Anterior cingulate cortex (tissue), 58 donors: Measurements from ENCODE around the gene CTIF.

ENCODE experiments used
- DNase-seq, 58 donors: peaks; one replicate each; lab custom pipeline; 2025; lab: John Stamatoyannopoulos, UW

CTIF gene

DNA sequence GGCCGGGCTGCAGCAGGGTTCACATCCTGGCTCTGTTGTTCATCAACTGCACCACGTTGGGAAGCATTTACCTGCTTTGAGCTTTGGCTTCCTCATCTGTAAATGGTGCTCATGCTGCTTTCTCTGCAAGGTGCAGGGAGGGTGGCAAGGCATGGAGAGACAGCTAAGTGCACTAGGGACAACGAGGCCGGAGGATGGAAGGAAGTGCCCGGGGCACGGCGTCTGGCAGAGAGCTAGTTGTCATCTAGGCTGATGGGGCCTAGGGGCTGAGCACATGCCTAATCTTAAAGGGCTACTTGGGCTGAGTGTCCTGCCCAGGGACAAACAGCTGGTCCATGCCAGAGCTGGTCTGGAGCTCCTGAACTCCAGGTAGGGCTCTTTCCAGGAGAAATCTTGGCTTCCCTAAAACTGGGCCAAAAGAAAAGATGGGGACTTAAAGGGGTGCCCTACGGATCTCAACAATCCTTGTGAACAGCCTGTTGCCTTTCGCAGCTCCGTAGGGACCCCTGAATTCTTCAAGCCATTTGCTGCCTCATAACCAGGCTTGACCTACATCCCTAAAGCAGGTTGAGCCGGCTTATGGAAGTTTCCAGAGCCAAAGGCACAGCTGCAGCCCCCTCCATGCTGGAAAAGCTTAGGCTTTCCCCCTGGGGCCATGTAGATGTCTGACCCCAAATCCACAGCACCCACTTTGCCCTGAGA is 281.1 kb downstream of the CTIF start:
- DNase-seq, result no peak

GRCh38 chr18:48820483-48821250 is 281.8 kb downstream of the CTIF start:
- no peak for DNase-seq

GRCh38 chr18:48821251-48821590 is 282.4 kb downstream of the CTIF start:
- no peak for DNase-seq

- DNase-seq, result no peak
Measured at GRCh38 chr18:48821845-48822244, 283.0 kb downstream of the CTIF start.

GRCh38 chr18:48824231-48824970 is 285.6 kb downstream of the CTIF start:
- no peak for DNase-seq

DNA sequence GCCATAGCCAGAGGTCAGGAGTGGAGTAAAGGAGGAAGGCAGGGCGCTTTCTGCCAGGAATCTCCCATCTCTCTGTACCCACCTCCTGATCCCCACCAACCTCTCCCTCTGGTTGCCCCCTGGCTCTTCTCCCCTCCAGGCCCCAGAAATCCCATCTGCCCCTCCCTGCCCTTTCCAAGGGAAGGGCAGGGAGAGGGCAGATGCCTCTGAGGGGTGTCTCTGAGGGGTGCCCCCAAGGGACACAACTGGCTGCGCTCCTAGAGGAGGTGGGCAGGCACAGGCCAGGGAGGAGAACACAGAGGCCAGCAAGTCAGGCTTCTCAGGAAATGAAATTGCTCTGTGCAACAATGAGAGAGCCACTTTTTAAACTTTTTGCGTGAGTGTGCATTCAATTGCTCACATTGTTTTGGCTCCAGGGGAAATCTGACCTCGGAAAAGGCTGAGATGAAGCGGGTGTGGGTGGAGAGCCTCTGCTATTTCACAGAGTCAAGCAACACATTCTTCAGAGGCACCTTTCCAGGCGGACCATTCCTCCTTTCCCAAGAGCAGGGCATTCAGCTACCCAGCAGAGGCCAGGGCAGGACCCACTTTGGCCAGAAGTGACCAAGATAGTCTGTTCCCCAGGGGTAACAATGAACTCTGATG is 286.4 kb downstream of the CTIF start:
- no peak for DNase-seq

DNA sequence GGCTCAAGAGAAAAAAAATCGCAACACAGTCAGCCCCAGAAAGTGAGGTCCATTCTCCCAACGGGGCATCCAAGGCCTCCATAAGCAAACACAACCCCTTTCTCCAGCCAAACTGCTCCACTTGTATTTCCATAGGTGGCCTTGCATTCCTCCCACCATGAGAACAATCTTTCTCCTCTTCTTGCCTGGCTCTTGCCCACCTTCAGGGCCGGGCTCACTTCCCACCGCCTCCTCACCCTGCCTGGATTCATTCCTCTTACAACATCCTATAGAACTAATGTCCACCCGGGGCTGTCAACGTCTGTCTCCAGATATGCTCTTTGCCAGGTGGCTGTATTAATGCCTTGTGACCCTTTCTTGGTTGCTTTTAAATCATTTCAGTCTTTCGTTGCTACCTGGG is 287.4 kb downstream of the CTIF start:
- no peak for DNase-seq

DNA sequence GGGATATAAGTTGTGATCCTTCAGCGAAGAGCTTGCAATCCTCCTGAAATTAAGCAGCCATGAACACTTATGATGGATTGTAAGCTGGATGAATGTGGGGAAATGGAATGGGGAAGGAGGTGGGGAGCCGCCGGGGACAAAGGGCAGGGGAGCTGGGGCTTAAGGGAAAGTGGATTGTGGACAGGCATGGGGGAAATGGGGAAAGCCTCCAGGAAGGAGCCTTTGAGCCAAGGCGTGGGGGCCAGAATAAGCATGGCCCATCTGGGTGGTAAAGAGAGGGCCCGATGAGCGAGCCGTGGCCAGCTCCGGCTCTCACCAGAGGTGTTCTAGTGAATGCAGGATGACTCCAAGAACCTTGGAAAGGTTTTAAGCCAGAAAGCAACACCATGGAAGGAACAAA is 288.0 kb downstream of the CTIF start:
- DNase-seq, result no peak

- DNase-seq, result no peak
Measured at GRCh38 chr18:48827291-48828193, 288.7 kb downstream of the CTIF start.

DNA sequence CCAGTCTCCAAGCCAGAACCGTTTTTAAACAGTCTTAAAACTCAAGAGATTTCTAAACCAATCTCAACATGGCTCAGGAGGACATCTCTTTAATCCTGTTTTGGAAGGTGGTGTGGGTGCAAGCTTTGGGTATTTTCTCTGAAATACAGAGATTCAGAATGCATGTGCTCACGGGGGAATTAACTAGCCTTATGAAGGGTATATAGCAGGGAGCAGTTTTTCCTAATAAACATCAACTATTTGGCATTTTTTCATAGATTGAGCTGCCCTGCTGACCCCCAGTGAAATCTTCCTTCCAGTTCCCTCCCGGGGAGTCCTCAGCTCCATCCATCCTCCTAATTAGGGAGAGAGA is 289.3 kb downstream of the CTIF start:
- DNase-seq, result no peak

GRCh38 chr18:48828691-48829442 is 290.0 kb downstream of the CTIF start:
- DNase-seq, result no peak

DNA sequence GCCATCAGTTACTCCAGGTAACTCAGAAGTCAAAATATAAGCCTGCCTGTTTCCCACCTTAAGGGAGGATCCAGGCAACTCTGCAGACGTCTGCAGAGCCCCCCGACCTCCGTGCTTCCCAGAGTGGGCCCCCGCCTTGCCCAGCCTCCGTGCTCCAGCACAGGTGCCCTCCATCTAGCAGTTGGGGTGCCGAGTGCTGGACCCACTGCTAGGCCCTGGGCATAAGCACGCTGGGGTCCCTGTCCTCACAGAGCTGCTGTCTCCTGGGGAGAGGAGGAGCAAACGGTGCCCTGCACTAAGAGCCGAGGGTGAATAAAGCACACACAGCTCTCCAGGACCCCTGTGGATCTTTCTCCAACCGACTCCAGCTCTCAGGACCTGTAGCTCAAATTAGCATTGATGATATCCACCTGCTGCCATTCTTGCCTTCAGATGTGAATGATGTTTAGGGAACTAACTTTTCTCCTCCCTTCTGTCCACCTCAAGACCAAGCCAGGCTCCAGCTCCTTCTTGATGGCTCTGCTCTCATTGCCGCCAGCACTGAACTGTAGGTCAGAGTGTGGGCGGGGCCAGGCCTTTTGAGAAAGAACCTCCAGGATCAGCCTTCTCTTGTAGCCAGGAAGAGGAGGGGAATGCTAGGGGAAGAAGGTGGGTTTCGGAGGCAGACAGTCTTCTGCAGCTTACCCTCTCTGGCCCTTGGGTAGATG is 290.8 kb downstream of the CTIF start:
- no peak for DNase-seq

GRCh38 chr18:48831113-48831759 is 292.4 kb downstream of the CTIF start:
- no peak for DNase-seq

DNA sequence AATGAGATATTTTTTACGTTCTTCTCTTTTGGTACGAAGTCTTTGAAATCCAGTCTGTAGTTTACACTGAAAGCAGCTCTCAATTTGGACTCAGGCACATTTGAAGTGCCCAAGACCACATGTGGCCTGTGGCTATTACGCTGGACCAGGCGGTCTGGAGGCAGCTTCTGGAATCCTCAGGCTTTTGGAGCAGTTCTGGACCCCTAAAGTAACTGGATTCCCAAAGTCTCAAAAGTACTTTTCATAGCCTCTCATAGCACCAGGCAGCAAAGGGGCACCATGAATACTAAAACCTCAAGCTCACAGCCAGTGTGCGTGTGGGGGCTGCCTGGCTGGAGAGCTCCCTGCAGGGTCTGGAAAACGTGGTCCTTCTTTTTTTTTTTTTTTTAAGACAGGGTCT is 293.0 kb downstream of the CTIF start:
- DNase-seq, result no peak

DNA sequence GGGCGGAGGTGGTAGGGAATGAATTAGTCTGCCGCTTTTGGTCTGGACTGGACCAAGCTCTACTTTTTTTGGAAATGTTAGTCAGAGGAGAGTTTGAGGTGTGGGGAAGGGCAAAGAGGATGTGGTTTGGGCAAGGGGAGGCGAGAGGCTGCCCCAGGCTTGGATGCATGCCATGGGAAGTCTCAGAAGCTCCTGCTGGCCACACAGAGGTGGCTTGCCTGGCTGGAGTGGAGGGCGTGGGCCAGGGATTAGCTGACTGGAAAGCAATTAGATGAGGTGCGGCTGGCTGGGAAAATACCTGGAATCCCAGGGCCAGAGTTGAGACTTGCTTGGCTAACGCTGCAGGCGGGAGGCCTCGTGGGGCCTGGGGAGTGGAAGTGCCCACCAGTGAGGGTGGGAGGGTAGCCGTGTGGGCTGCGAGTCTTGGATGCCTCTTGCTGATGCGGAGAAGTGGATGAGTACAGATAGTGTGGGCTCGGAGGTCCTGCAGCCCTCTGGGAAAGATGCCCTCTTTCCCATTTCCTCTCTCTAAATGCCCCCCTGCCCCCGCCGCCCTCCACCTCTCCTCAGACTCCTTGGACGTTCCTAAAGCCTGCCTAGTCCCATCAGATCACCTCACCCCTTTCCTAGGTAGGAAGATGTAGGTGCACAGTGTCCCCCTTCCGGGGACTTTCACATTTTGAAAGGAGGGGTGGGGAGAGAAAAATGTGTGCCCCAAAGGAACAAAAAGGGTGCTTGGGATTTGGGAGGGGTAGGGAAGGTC is 294.3 kb downstream of the CTIF start:
- peak in 3 of 58 donors; percentile 19 to 29 (median 29) for DNase-seq

GRCh38 chr18:48833701-48834412 is 295.0 kb downstream of the CTIF start:
- DNase-seq, result no peak
